Neutrophil (primary cell): Measurements from ENCODE around the gene C4orf54.

Experiments used
- H3K27ac ChIP-seq: fragments of 200-600 bp; sonication (generic); 2 replicates; pipeline ENCODE4 v1.5.1; 2016; ENCODE audit warnings: mild to moderate bottlenecking, moderate library complexity
- H3K27me3 ChIP-seq: fragments of 200-600 bp; sonication (generic); 2 replicates; pipeline ENCODE4 v1.6.0; 2016; ENCODE audit warnings: mild to moderate bottlenecking
- H3K36me3 ChIP-seq: fragments of 200-600 bp; sonication (generic); 2 replicates; pipeline ENCODE4 v1.5.1; 2017
- H3K4me1 ChIP-seq, 2 experiments: fragments of 200-600 bp in 1 of 2; sonication (generic) in 1 of 2; 1 replicate in 1 of 2; 2 replicates in 1 of 2; pipeline versions ENCODE4 v1.5.1 to v1.6.1; 2013 to 2016; ENCODE audit warnings: low read depth in 1 of 2, low read length in 1 of 2, mild to moderate bottlenecking in 1 of 2, moderate library complexity in 1 of 2; ENCODE audit not compliant: control insufficient read depth in 1 of 2, insufficient read depth in 1 of 2
- H3K4me3 ChIP-seq, 2 experiments: fragments of 200-600 bp in 1 of 2; sonication (generic) in 1 of 2; 1 replicate in 1 of 2; 2 replicates in 1 of 2; pipeline ENCODE4 v1.5.1; 2013 to 2016; ENCODE audit warnings: low read depth in 1 of 2, low read length in 1 of 2, mild to moderate bottlenecking in 1 of 2, moderate library complexity in 1 of 2
- H3K9me3 ChIP-seq: fragments of 200-600 bp; sonication (generic); 2 replicates; pipeline ENCODE4 v1.5.1; 2016
- TF ChIP-seq, protein P1 (sequence below): fragments of 200-600 bp; sonication (generic); IDR thresholded peaks from 2 replicates; pipeline ENCODE4 v1.5.1; 2016; ENCODE audit warnings: antibody characterized with exemption

C4orf54 gene

DNA sequence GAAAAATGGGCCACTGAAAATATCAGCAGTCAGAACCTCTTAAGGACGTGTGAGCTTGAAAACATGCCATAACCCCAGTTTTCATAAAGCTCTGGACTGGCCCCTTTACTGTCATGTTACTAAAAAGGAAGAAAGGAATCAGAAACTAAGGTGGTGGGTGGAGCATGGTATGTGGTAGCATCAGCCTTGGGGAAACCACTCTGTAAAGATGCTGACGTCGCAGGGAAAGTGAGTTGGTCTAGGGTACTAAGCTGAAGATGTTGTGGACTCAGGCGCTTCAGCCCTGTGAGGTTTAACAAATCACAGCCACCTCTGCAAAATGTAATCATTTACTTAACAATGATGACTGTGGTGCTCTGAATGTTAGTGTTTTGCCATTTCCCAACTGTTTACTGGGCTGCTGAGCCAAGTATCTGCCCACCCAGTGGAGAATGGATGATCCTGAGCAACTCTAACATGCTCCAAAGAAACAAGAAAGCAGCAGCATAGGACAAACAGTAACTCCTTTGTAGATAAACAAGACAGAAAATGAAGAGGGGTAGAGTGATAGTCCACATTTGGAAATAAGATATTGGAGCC, 33.4 kb downstream of the C4orf54 start:
- TF ChIP-seq, protein P1, sequence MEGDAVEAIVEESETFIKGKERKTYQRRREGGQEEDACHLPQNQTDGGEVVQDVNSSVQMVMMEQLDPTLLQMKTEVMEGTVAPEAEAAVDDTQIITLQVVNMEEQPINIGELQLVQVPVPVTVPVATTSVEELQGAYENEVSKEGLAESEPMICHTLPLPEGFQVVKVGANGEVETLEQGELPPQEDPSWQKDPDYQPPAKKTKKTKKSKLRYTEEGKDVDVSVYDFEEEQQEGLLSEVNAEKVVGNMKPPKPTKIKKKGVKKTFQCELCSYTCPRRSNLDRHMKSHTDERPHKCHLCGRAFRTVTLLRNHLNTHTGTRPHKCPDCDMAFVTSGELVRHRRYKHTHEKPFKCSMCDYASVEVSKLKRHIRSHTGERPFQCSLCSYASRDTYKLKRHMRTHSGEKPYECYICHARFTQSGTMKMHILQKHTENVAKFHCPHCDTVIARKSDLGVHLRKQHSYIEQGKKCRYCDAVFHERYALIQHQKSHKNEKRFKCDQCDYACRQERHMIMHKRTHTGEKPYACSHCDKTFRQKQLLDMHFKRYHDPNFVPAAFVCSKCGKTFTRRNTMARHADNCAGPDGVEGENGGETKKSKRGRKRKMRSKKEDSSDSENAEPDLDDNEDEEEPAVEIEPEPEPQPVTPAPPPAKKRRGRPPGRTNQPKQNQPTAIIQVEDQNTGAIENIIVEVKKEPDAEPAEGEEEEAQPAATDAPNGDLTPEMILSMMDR = no peak
- Histone ChIP-seq H3K4me3 (no peak overlapping the region), H3K36me3 (no peaks in the 10 kb centered on the region), H3K27me3 (no peaks in the 10 kb centered on the region), H3K4me1 (no peaks in the 10 kb centered on the region), H3K27ac (no peak overlapping the region), H3K9me3 (no peaks in the 10 kb centered on the region)

GRCh38 chr4:99622341-99622740, 35.3 kb downstream of the C4orf54 start:
- TF ChIP-seq, protein P1 = no peak
- H3K9me3 ChIP-seq = no peaks in the 10 kb centered on the region
- no peaks in the 10 kb centered on the region for H3K36me3 ChIP-seq
- no peaks in the 10 kb centered on the region for H3K27me3 ChIP-seq
- no peak overlapping the region for H3K4me3 ChIP-seq
- H3K27ac ChIP-seq = no peak overlapping the region
- H3K4me1 ChIP-seq = no peaks in the 10 kb centered on the region

DNA sequence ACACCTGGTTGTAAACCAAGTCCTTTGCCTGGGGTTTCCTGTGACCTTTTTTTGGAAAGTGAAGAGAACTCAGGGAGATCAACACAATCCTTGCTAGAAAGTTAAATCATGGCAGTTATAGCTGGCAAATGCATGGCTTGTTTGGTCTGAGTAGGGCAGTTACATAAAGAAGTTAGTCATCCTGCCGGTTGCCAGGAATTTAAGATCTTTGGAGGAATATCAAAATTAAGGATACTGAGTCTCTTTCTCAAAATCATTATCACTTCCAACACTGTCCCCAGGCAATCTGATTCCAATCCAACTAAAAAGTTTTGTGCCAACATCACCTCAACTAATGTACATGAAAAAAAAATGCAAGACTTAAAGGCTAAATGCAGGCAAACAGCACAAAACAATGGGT, 40.3 kb downstream of the C4orf54 start:
- TF ChIP-seq, protein P1 = no peak
- H3K27ac ChIP-seq = no peak overlapping the region
- no peaks in the 10 kb centered on the region for H3K36me3 ChIP-seq
- H3K4me1 ChIP-seq = no peaks in the 10 kb centered on the region
- no peak overlapping the region for H3K4me3 ChIP-seq
- no peaks in the 10 kb centered on the region for H3K27me3 ChIP-seq
- H3K9me3 ChIP-seq = no peaks in the 10 kb centered on the region

- Histone ChIP-seq H3K4me1 (no peaks in the 10 kb centered on the region), H3K27me3 (no peaks in the 10 kb centered on the region), H3K36me3 (no peaks in the 10 kb centered on the region), H3K27ac (no peak overlapping the region), H3K9me3 (no peaks in the 10 kb centered on the region), H3K4me3 (no peak overlapping the region)
- TF ChIP-seq, protein P1 = no peak
These were observed 42.3 kb downstream of the C4orf54 start for GRCh38 chr4:99615170-99615820.

DNA sequence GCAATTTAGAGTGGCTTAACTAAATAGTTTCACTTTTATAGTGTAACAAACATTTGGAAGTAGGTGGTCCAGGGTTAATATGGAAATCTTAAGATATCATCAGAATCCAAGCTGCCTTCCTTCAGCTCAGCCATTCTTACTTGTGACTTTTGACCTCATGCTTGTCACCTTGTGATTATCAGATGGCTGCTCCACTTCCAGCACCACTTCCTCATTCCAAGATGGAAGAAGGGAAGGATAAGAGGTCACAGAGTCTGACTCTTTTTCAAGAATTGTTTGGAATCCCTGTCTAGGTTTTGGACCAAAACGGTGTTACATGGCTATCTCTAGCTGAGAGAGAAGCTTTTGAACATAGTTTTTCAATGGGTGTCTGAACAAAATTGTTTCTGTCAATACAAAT, 43.1 kb downstream of the C4orf54 start:
- Histone ChIP-seq H3K4me1 (no peaks in the 10 kb centered on the region), H3K27me3 (no peaks in the 10 kb centered on the region), H3K4me3 (no peak overlapping the region), H3K9me3 (no peaks in the 10 kb centered on the region), H3K36me3 (no peaks in the 10 kb centered on the region), H3K27ac (no peak overlapping the region)
- TF ChIP-seq, protein P1 = no peak
